ENCODE data around the gene ECHS1. TPM values are rescaled to one million over a fixed set of nuclear protein-coding genes. Genes with fewer than 3 reads are reported as not detected.

ECHS1 gene
- total and polyA plus RNA-seq, 2 of the 8 experiments (the other 6 are each of a cell fraction or from before 2014, with no cell fraction given), result 41.7 to 101 TPM

- TF ChIP-seq RAD21 (IDR thresholded peaks at IDR 0.05 in 1 of 2, conservative IDR thresholded peaks at IDR 0.05 in 1 of 2; ENCODE audit: low read depth in 2 of 2, low read length in 2 of 2), result no peak
- no peak for TF ChIP-seq RFX5 (IDR thresholded peaks at IDR 0.05; ENCODE audit: borderline replicate concordance, low read depth, low read length)
- TF ChIP-seq HDAC6 (IDR thresholded peaks at IDR 0.05; ENCODE audit: low read depth, low read length), result no peak
- TF ChIP-seq RBBP5 (IDR thresholded peaks at IDR 0.05; ENCODE audit: borderline replicate concordance, low read depth, low read length), result no peak
- TF ChIP-seq SUZ12 (IDR thresholded peaks at IDR 0.05; ENCODE audit: low read length), result no peak
Measured at GRCh38 chr10:133324857-133325260, 48.3 kb downstream of the ECHS1 start (continued).
